Gastroesophageal sphincter (tissue), 4 donors: ENCODE data around the gene KCNG1. TPM values are rescaled to one million over a fixed set of nuclear protein-coding genes. Genes with fewer than 3 reads are reported as not detected.
"Not testable (repeated sequence)": the region's sequence is repeated elsewhere in the genome, so short reads cannot be mapped to it uniquely, and the experiment has no call there.

Source experiments
- ATAC-seq: fragments of 150-250 bp; one replicate; pipeline ENCODE4 v1.9.1; 2016; ENCODE audit warnings: mild to moderate bottlenecking, moderate library complexity
- H3K27ac ChIP-seq, 4 donors: fragments of 200-600 bp; sonication (generic) in 3 of 4; 1 replicate in 3 of 4; 2 replicates in 1 of 4; pipeline ENCODE4 v1.5.1; 2016 to 2019
- H3K27me3 ChIP-seq: fragments of 200-600 bp; sonication (generic); one replicate; pipeline ENCODE4 v1.5.1; 2019
- H3K36me3 ChIP-seq, 2 donors: fragments of 200-600 bp; sonication (generic); one replicate each; pipeline ENCODE4 v1.5.1; 2019; ENCODE audit warnings: control low read depth in 1 of 2
- H3K4me1 ChIP-seq, 3 donors: fragments of 200-600 bp; sonication (generic); 1 replicate in 2 of 3; 2 replicates in 1 of 3; pipeline ENCODE4 v1.5.1; 2016 to 2019; ENCODE audit warnings: control low read depth in 2 of 3
- H3K4me3 ChIP-seq, 2 donors: fragments of 200-600 bp; sonication (generic); one replicate each; pipeline ENCODE4 v1.5.1; 2019; ENCODE audit warnings: mild to moderate bottlenecking in 1 of 2, moderate library complexity in 1 of 2
- H3K9me3 ChIP-seq, 3 donors: fragments of 200-600 bp; sonication (generic); one replicate each; pipeline ENCODE4 v1.5.1; 2017 to 2019; ENCODE audit warnings: control low read depth in 2 of 3
- CTCF ChIP-seq, 4 experiments: fragments of 200-600 bp in 2 of 4; fragments of 450-650 bp in 2 of 4; sonication (generic) in 1 of 4; IDR thresholded peaks; one replicate each; pipeline ENCODE4 v1.5.1; 2017 to 2019; ENCODE audit warnings: antibody characterized with exemption in 4 of 4, mild to moderate bottlenecking in 2 of 4, moderate library complexity in 2 of 4
- EP300 ChIP-seq: sonication (generic); formaldehyde crosslinking; IDR thresholded peaks from one replicate; pipeline ENCODE4 v1.6.1; 2017; ENCODE audit warnings: antibody characterized with exemption, mild to moderate bottlenecking
- POLR2A ChIP-seq, 2 donors: fragments of 450-650 bp; IDR thresholded peaks; one replicate each; pipeline ENCODE4 v1.6.1; 2017; ENCODE audit warnings: antibody characterized with exemption in 2 of 2, mild to moderate bottlenecking in 2 of 2, moderate library complexity in 1 of 2
- POLR2AphosphoS5 ChIP-seq: sonication (generic); formaldehyde crosslinking; IDR thresholded peaks from one replicate; pipeline ENCODE4 v1.6.1; 2017; ENCODE audit warnings: antibody characterized with exemption
- WGBS, 2 donors: methylation state at CpG; one replicate each; pipeline ENCODE4 v1.1.5; 2018; ENCODE audit warnings: low coverage in 1 of 2; 5-methylcytosine and 5-hydroxymethylcytosine counted together
- total RNA-seq, 4 donors: library from RNA; depleted of rRNA; stranded (reverse); fragments of >200 nt; gene quantifications; one replicate each; pipeline ENCODE4 v1.1.0, GENCODE V29; 2016

Gene KCNG1
- total RNA-seq, 4 donors from 2014 or later = 0.35 to 0.46 (median 0.40) TPM; not detected in 1

- Histone ChIP-seq H3K4me1 (no peaks in the 10 kb centered on the region), H3K27me3 (peaks cover 87% of the 10 kb centered on the region), H3K9me3 (peaks cover 0 to 8% (median 0%) of the 10 kb centered on the region in 3 donors), H3K4me3 (no peak overlapping the region), H3K36me3 (no peaks in the 10 kb centered on the region), H3K27ac (no peak overlapping the region)
- TF ChIP-seq EP300 = no peak
- no peak for TF ChIP-seq CTCF (IDR thresholded peaks at IDR 0.05)
- TF ChIP-seq POLR2A (IDR thresholded peaks at IDR 0.05) = no peak
- TF ChIP-seq POLR2AphosphoS5 = no peak
- WGBS, 2 donors = 42 to 77% methylated on average over 3 to 10 of the region's 11 CpGs
- ATAC-seq = no peak
Measured at GRCh38 chr20:51054233-51054632, 31.3 kb upstream of the KCNG1 start.

GRCh38 chr20:51050531-51051075, 27.7 kb upstream of the KCNG1 start:
- no peaks in the 10 kb centered on the region for H3K36me3 ChIP-seq
- H3K4me3 ChIP-seq = no peak overlapping the region
- ATAC-seq = no peak
- TF ChIP-seq EP300 (no peak), CTCF (IDR thresholded peaks at IDR 0.05) (no peak), POLR2AphosphoS5 (no peak), POLR2A (IDR thresholded peaks at IDR 0.05) (no peak)
- no peak overlapping the region for H3K27ac ChIP-seq
- H3K9me3 ChIP-seq = peaks cover 0 to 10% (median 0%) of the 10 kb centered on the region in 3 donors
- WGBS, 2 donors = 35 to 36% methylated on average over 5 of the region's 8 CpGs
- peaks cover 61% of the 10 kb centered on the region for H3K27me3 ChIP-seq
- no peaks in the 10 kb centered on the region for H3K4me1 ChIP-seq

- peaks cover 0 to 10% (median 0%) of the 10 kb centered on the region in 3 donors for H3K9me3 ChIP-seq
- H3K4me1 ChIP-seq = no peaks in the 10 kb centered on the region
- WGBS, 2 donors = 65 to 92% methylated on average over 4 of the region's 9 CpGs
- TF ChIP-seq EP300 (no peak), POLR2AphosphoS5 (no peak), POLR2A (IDR thresholded peaks at IDR 0.05) (no peak), CTCF (IDR thresholded peaks at IDR 0.05) (no peak)
- no peak for ATAC-seq
- H3K27me3 ChIP-seq = peaks cover 42% of the 10 kb centered on the region
- no peaks in the 10 kb centered on the region for H3K36me3 ChIP-seq
- H3K4me3 ChIP-seq = no peak overlapping the region
- no peak overlapping the region for H3K27ac ChIP-seq
Measured at GRCh38 chr20:51046021-51046985, 23.4 kb upstream of the KCNG1 start.

- ATAC-seq = not testable (repeated sequence)
- WGBS, 2 donors = 77% methylated on average over 9 of the region's 9 CpGs; no CpG with 5 or more reads in 1 of the 2 donors
- peaks cover 40% of the 10 kb centered on the region for H3K27me3 ChIP-seq
Measured at GRCh38 chr20:51045492-51045891, 22.6 kb upstream of the KCNG1 start.

GRCh38 chr20:51044796-51045195, 21.9 kb upstream of the KCNG1 start:
- 20 to 65% methylated on average over 1 to 3 of the region's 3 CpGs for WGBS, 2 donors
- Histone ChIP-seq H3K27ac (no peak overlapping the region), H3K9me3 (peaks cover 0 to 10% (median 0%) of the 10 kb centered on the region in 3 donors), H3K36me3 (no peaks in the 10 kb centered on the region), H3K27me3 (peaks cover 39% of the 10 kb centered on the region), H3K4me1 (no peaks in the 10 kb centered on the region), H3K4me3 (no peak overlapping the region)
- TF ChIP-seq POLR2AphosphoS5 (no peak), POLR2A (IDR thresholded peaks at IDR 0.05) (no peak), CTCF (IDR thresholded peaks at IDR 0.05) (no peak), EP300 (no peak)
- no peak for ATAC-seq

More at GRCh38 chr20:51045492-51045891, 22.6 kb upstream of the KCNG1 start:
- H3K4me1 ChIP-seq, H3K36me3 ChIP-seq, H3K27ac ChIP-seq, H3K9me3 ChIP-seq, H3K4me3 ChIP-seq: not testable (repeated sequence)
